HG03108 (cell line): Measurements from ENCODE around the gene TENT4A.

ENCODE experiments used
- ATAC-seq: cut with Tn5 transposase; IDR thresholded peaks from one replicate; pipeline ENCODE4 v1.9.1; 2021; ENCODE audit warnings: moderate library complexity; ENCODE audit not compliant: unreplicated experiment

TENT4A gene

DNA sequence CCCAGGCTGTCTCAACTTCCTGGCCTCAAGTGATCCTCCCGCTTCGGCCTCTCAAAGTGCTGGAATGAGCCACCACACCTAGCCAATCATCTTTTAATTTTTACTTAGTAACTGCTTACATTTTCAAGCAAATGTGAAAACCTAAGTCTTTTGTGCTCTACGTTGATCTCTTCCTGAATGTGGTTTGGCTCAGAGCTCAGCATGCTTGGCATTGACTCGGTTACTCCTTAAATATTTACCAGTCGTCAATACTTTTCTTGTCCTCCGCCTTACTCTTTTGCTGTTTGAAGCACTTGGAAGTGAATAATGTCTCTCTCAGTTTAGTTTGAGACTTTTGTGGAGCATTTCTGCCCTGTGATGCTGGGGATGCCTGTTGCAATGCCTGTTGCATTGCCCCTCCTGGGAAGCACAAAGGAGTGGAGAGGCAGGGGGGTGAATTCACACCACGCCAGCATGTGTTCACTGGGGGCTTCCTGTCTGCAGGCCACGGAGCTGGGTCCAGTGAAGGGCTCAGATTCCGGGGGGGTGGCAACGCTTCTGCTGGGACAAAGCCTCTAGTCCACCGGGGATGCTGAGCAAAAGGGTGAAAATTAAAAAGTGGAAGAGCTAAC is 13.1 kb upstream of the TENT4A start:
- ATAC-seq, result no peak

GRCh38 chr5:6700685-6701355 is 12.4 kb upstream of the TENT4A start:
- ATAC-seq, result no peak

GRCh38 chr5:6701491-6701890 is 11.7 kb upstream of the TENT4A start:
- no peak for ATAC-seq

- no peak for ATAC-seq
Measured at GRCh38 chr5:6702633-6703032, 10.6 kb upstream of the TENT4A start.

DNA sequence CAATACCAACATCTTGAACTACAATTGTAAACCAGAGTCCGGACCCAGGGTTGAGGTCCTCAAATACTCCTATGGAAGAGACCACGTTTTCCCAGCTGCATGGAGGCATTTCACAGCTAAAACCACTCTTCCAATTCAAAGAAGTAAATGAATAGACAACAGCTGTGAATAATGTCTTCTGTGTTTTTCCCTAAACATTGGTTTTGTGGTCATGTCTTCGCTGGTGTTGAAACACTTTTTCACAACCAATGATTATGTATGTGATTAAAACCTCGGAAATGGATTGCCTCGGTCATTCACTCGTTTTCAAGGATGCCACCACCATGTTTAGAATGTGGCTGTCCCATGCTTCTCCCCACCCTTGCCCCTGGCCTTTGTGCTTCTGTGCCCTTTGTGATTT is 9.4 kb upstream of the TENT4A start:
- ATAC-seq, result no peak

DNA sequence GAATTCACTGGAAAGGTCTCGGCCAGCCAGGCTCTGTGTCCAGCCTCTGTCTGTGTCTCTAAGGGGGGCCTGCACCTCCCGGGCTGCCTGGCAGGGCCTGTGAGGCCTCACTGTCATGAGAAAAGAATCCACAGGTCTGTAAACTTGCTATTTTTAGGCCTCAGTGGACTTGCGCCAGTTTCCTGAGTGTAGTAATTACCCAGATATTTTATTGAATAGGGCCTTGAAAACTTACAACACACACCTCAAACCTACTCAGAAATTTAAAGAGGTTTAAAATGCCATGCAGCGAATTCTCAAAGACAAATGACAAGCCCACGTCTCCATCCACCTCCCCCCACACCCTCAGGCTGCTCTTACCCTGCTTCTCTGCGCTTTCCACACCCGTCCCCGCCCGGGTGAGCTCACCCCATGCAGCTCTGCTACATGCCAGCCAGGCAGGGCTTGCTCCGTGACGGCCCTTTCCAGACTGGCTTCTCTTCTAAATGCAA is 8.8 kb upstream of the TENT4A start:
- ATAC-seq, result no peak

DNA sequence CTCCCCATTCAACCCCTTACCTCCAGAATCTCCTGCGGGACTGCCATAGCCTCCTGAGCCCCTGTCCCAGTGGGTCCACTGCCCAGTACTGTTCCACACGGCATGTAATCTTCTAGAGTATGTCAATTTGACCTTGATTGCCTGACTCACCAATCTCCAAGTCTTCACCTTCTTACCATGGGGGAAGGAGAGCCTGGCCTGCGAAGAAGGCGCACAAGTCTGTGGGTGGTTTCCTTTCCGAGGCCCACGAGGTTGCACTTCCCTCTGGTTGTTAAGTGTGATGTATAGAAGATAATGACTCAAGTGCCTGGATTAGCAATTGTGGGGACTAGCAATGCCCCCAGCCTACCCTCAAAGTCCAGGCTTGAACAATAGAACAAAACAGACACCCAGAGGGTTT is 8.1 kb upstream of the TENT4A start:
- peak; percentile 66 for ATAC-seq

GRCh38 chr5:6705959-6706358 is 7.3 kb upstream of the TENT4A start:
- ATAC-seq, result no peak

DNA sequence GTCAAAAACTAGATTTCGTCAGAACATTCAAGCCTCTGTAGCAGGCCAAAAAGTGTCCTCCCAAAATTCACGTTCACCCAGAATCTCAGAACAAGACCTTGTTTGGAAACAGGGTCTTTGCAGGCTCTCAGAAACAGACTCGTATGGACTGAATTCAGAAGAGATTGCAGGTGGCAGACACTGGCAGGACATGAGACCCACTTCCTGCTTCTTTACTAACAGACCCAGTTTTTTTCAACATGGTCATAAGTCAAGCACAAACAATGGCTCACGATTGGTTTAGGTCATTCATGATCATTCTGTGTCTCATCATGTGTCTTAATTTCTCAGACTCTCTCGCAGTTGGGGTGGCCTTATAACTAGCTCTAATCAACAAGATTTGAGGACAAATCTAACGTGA is 5.4 kb upstream of the TENT4A start:
- no peak for ATAC-seq

GRCh38 chr5:6708814-6709213 is 4.4 kb upstream of the TENT4A start:
- ATAC-seq, result no peak

DNA sequence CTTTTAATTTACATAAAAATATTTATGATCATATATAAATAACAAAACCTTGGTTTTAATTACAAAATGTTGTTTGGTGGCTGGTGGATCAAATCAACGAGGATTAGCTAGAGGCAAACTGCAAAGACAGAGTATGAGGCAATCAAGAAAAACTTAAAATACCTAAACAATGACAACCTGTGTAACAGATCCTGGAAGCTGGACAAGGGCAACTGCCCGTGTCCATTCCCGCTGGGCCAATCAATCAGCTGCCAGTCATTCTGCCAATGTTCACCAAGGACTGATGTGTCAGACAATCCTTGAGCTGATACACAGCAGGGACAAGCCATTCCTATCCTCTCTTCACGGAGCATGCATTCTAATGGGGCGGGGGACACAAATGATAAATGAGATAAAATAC is 3.2 kb upstream of the TENT4A start:
- no peak for ATAC-seq

DNA sequence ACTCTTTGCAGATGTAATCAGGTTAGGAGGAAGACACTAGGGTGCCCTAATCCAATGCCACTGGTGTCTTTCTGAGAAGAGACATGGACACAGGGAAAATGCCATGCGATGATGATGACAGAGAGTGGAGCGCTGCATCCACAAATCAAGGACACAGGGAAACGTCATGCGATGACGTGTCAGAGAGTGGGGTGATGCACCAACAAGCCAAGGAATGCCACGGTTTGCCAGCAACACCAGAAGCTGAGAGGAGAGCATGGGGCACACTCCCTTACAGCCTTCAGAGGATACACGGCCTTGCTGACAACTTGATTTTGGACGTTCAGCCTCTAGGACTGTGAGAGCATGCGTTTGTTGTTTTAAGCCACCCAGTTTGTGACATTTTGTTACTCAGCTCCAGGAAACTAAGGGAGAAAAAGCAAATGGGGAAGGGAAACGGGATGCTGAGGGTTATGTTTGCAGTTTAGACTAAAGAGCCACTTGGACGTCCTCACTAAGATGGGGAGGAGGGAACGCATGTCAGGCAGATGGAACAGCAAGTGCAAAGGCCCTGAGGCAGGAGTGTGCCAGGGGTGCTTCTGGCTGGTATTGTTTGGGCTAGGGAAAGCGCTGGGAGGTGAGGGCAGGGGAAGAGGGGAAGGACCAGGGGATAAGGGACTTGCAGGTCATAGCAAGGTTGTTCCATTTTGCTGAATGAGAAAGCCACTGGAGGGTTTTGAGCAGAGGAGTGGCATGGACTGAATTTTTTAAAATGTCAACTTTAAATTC is 2.5 kb upstream of the TENT4A start:
- no peak for ATAC-seq

- ATAC-seq, result no peak
Measured at GRCh38 chr5:6711409-6712141, 1.7 kb upstream of the TENT4A start.

DNA sequence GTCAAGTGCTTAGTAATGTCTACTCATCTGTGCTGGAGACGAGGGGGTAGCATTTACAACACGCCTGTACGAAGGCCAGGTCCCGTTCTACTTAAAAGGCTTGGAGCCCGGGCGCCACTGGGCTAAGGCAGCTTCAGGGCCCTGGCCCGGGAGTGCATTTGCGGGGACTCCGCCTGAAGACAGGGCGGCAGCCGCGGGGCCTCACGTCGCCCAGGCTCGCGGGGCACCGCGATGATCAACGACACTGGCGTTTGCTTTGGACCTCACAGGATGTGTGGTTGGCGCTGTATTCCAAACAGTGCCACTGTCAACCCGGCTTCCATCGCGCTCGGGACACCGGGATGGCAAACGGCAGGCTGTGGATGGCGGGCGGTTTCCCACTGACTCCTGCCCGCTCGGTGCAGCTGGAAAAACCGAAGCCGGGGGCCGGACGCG is 1.1 kb upstream of the TENT4A start:
- no peak for ATAC-seq

- ATAC-seq, result peak; percentile 55
Measured at GRCh38 chr5:6712577-6713273, 507 bp upstream of the TENT4A start.

DNA sequence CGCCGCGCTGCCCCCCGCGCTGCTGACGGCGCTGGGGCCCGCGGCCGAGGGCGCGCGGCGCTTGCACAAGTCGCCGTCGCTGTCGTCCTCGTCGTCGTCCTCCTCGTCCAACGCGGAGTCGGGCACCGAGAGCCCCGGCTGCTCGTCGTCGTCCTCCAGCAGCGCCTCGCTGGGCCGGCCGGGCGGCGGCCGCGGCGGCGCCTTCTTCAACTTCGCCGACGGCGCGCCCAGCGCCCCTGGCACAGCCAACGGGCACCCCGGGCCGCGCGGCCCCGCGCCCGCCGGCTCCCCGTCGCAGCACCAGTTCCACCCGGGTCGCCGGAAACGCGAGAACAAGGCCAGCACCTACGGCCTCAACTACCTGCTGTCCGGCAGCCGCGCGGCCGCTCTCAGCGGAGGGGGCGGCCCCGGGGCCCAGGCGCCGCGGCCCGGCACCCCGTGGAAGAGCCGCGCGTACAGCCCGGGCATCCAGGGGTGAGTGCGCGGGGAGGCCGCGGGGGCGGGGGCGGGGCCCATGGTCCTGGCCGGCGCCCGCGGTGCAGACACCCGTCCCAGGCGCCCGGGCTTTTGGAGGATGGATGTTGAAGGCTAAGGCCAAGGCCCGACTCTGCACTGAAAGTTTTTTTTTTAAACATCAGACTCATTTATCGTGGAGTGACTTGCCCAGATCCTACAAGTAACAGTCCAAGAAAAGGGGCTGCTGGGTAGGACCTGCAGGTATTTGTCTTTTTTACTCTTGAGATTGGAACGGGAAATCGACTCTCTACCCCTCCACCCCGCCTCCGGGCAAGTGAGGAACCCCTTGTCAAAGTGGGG is 1.2 kb downstream of the TENT4A start:
- ATAC-seq, result no peak

- ATAC-seq, result no peak
Measured at GRCh38 chr5:6715271-6715670, 2.0 kb downstream of the TENT4A start.

DNA sequence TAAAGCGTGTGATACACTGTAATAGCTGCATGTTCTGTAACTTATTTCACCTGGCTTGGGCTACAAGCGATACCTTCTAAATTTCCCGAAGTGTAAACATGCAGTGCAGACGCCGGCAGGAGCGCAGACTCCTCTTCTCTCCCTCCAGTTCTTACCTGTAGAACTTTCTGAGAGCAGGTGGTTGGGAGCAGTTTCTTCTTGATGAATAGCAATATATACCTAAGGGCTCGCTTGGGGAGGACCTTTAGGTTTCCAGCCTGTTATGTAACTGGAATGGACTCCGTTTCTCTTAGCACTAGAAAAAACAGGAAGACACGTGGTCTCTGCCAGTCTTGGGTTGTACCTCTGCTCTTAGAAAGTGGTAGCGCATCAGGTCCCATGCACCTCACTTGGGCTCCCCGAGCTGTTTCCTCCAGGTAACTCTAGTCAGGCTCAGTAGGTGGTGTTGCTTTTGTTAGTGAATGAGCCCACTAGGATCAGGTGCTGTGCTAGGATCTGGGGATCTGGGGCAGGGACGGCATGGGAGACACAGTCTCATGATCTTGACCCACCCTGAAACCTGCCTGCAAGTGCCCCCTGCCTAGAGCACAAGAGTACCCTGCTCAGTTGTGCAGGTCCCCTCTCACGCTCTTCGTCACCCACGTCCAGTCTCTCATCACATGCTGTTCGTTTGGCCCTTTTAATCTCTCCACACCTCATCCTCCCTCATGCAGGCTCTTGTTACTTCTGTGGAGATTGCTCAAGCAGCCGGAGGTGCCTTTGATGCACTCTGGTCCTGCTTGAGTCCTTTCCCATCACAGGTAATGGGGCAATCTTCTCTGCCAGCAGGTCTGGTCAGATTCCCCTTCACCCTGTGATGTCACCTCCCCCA is 2.8 kb downstream of the TENT4A start:
- no peak for ATAC-seq

GRCh38 chr5:6716629-6717149 is 3.5 kb downstream of the TENT4A start:
- ATAC-seq, result no peak
